PC-3 (cell line): ENCODE measurements around the gene CENPT. TPM values are rescaled to one million over a fixed set of nuclear protein-coding genes. Genes with fewer than 3 reads are reported as not detected.
A peak's percentile ranks its signal among the peaks of the same experiment; 100 is the strongest.

Experiments used
- ATAC-seq: fragments of 200-7000 bp; cut with Tn5 transposase; 2 replicates; pipeline ENCODE4 v1.9.1; 2020; ENCODE audit warnings: mild to moderate bottlenecking, moderate library complexity
- Bru-seq: library from RNA; stranded (reverse); fragments of 400-500 nt; gene quantifications from one replicate; lab custom pipeline; 2021; lab: Mats Ljungman, UMichigan
- BruChase-seq, 2 experiments: library from RNA; stranded (reverse); fragments of 400-500 nt; gene quantifications; one replicate each; lab custom pipeline; 2021; lab: Mats Ljungman, UMichigan
- BruUV-seq: library from RNA; stranded (reverse); fragments of 400-500 nt; replicated peaks from 2 replicates; lab custom pipeline; 2021; lab: Mats Ljungman, UMichigan
- CTCF ChIA-PET: fragments of 300-600 bp; sonication (Branson Sonifier 250); formaldehyde crosslinking; loops from one replicate; lab custom pipeline; 2022; ENCODE audit warnings: antibody characterized with exemption; lab: Charles Lee
- POLR2A ChIA-PET: fragments of 300-600 bp; sonication (Branson Sonifier 250); formaldehyde crosslinking; loops from one replicate; lab custom pipeline; 2022; ENCODE audit warnings: antibody characterized with exemption; ENCODE audit not compliant: unreplicated experiment; lab: Charles Lee
- DNase-seq: peaks from one replicate; pipeline ENCODE4 v3.0.0-alpha.2; 2015
- H2AFZ ChIP-seq: fragments of 300-600 bp; sonication (generic); 2 replicates; pipeline ENCODE4 v1.6.0; 2016; ENCODE audit warnings: antibody characterized with exemption, low read length
- H3F3A ChIP-seq: fragments of 300-600 bp; sonication (generic); one replicate; pipeline ENCODE4 v1.6.0; 2017; ENCODE audit warnings: antibody characterized with exemption, low read length, control low read depth, mild to moderate bottlenecking; ENCODE audit not compliant: unreplicated experiment
- H3K27ac ChIP-seq: fragments of 300-600 bp; sonication (generic); 2 replicates; pipeline ENCODE4 v1.5.1; 2016; ENCODE audit warnings: mild to moderate bottlenecking, low read length
- H3K27me3 ChIP-seq: fragments of 300-600 bp; sonication (generic); 2 replicates; pipeline ENCODE4 v1.6.1; 2016; ENCODE audit warnings: low read length, mixed read lengths
- H3K36me3 ChIP-seq: fragments of 300-600 bp; sonication (generic); 2 replicates; pipeline ENCODE4 v1.6.1; 2016; ENCODE audit warnings: low read depth, mixed run types, low read length, mixed read lengths
- H3K4me1 ChIP-seq: fragments of 300-600 bp; sonication (generic); 2 replicates; pipeline ENCODE4 v1.5.1; 2016; ENCODE audit warnings: low read length; ENCODE audit not compliant: insufficient read depth
- H3K4me2 ChIP-seq: fragments of 300-600 bp; sonication (generic); 2 replicates; pipeline ENCODE4 v1.6.0; 2016; ENCODE audit warnings: low read length
- H3K4me3 ChIP-seq: fragments of 300-600 bp; sonication (generic); 2 replicates; pipeline ENCODE4 v1.5.1; 2016; ENCODE audit warnings: mild to moderate bottlenecking, low read length, mixed read lengths
- H3K79me2 ChIP-seq: fragments of 300-600 bp; sonication (generic); 2 replicates; pipeline ENCODE4 v1.6.1; 2017; ENCODE audit warnings: low read length, mixed read lengths
- H3K9ac ChIP-seq: fragments of 300-600 bp; sonication (generic); 2 replicates; pipeline ENCODE4 v1.6.0; 2016; ENCODE audit warnings: mild to moderate bottlenecking, low read length
- H3K9me2 ChIP-seq: fragments of 300-600 bp; sonication (generic); replicated peaks from 2 replicates; pipeline ENCODE4 v1.6.1; 2016; ENCODE audit warnings: mixed run types, low read length, mixed read lengths
- H3K9me3 ChIP-seq: fragments of 300-600 bp; sonication (generic); 2 replicates; pipeline ENCODE4 v1.6.1; 2016; ENCODE audit warnings: low read length, mixed read lengths
- H4K20me1 ChIP-seq: fragments of 300-600 bp; sonication (generic); 2 replicates; pipeline ENCODE4 v1.6.1; 2016; ENCODE audit warnings: low read length, mixed read lengths
- EZH2 ChIP-seq: fragments of 300-600 bp; sonication (generic); IDR thresholded peaks from one replicate; pipeline ENCODE4 v1.6.1; 2017; ENCODE audit warnings: antibody characterized with exemption, mild to moderate bottlenecking, low read length; ENCODE audit not compliant: unreplicated experiment
- EZH2phosphoT487 ChIP-seq: fragments of 300-600 bp; sonication (generic); IDR thresholded peaks from 2 replicates; pipeline ENCODE4 v1.6.1; 2018; ENCODE audit warnings: mild to moderate bottlenecking, antibody characterized with exemption, low read length, borderline replicate concordance
- intact Hi-C: fragments of 100-400 bp; cut with micrococcal nuclease; formaldehyde crosslinking; loops from 2 replicates; pipeline ENCODE4 v1.9.0; 2023
- long read RNA-seq: library from polyadenylated mRNA; unstranded; transcript quantifications from one replicate; pipeline ENCODE4 v2.0.0, GENCODE V29; 2021; ENCODE audit not compliant: unreplicated experiment
- total RNA-seq: library from RNA; depleted of rRNA; stranded (reverse); fragments of >200 nt; gene quantifications from 2 replicates; pipeline ENCODE4 v1.2.3, GENCODE V29; 2014; rRNA removed
- TF ChIP-seq, protein P1 (sequence below): fragments of 300-600 bp; sonication (generic); conservative IDR thresholded peaks from 2 replicates; pipeline ENCODE4 v1.5.1; 2017; ENCODE audit warnings: antibody characterized with exemption, low read depth, mild to moderate bottlenecking, low read length

Gene CENPT
- total RNA-seq = 31.8 and 35.1 TPM in 2 replicates
- percentile 47 among the genes with signal in this experiment for Bru-seq, nascent RNA
- percentile 66 among the genes with signal in this experiment for BruChase-seq, experiment 1, labeled RNA remaining after a 6-hour chase
- BruChase-seq, experiment 2, labeled RNA remaining after a 2-hour chase = percentile 55 among the genes with signal in this experiment
- long read RNA-seq, transcript CENPT-218 (12 exons, 2,133 nt) = major isoform, 25 of 88 reads
- long read RNA-seq, partial matches to known transcripts = 32 of 88 reads
- long read RNA-seq, other reads (novel, unspliced or antisense) = 26 of 88 reads

DNA sequence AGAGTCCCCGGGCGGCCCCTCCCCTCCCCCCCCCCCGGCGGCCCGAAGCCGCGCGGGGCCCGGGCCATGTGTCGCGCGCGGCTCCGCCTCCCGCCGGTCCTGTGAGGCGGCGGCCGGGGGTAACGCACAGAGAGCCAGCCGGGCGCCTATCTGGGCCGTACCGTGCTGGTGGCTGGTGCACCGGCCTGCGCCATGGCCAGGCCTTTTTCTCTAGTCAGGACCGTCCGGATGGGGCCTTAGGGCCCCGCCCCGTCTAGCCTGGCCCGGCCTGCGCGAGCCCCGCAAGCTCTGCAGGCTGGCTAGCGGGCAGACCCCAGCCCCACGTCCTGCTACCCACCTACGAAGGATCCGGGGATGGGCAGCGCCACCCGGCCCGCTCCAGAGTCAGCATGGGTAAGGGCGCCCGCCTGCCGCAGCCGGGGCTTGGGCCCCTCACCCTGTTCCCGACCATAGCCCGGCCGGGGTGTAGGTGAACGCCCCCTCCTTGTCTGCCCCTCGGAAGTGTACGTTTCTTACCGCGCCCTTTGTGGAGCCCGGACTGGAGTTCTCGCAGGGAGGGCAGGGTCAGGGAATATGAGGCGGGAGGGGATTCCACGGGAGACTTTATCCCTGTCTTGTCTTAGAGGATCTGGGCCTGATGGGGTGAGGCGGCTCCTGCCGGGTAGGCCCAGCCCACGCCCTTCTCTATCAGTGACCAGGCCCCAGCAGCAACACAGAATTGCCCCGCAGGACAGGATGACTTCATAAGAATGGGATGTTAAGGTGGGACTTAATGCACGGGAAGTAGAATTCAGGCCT is at the start of gene CENPT:
CENPT (minus strand) TSS at position 630 of the 798 bp plus-strand sequence. CDS start 13,834 bp downstream, outside the sequence.
- intact Hi-C loops = loop anchor here (2.0 kb wide), 1 partner anchor 14 kb away; no protein-coding TSS in a partner anchor
- peak within 1 kb of the TSS; percentile 98 for H3K4me3 ChIP-seq
- peak within 1 kb of the TSS; percentile 90 for H3K4me2 ChIP-seq
- H2AFZ ChIP-seq = peak within 1 kb of the TSS; percentile 73
- no peaks in the 10 kb centered on the region for H3K9me3 ChIP-seq
- peaks cover 33% of the 10 kb centered on the region for H3K4me1 ChIP-seq
- ATAC-seq (peak; percentile 47), DNase-seq (peak; percentile 64)
- TF ChIP-seq EZH2 = no peak
- TF ChIP-seq EZH2phosphoT487 = no peak
- TF ChIP-seq, protein P1, sequence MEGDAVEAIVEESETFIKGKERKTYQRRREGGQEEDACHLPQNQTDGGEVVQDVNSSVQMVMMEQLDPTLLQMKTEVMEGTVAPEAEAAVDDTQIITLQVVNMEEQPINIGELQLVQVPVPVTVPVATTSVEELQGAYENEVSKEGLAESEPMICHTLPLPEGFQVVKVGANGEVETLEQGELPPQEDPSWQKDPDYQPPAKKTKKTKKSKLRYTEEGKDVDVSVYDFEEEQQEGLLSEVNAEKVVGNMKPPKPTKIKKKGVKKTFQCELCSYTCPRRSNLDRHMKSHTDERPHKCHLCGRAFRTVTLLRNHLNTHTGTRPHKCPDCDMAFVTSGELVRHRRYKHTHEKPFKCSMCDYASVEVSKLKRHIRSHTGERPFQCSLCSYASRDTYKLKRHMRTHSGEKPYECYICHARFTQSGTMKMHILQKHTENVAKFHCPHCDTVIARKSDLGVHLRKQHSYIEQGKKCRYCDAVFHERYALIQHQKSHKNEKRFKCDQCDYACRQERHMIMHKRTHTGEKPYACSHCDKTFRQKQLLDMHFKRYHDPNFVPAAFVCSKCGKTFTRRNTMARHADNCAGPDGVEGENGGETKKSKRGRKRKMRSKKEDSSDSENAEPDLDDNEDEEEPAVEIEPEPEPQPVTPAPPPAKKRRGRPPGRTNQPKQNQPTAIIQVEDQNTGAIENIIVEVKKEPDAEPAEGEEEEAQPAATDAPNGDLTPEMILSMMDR = no peak
- ChIA-PET POLR2A (no interaction called here), CTCF (no interaction called here)
- H3K9ac ChIP-seq = peak within 1 kb of the TSS; percentile 100
- H3K36me3 ChIP-seq = no peaks in the 10 kb centered on the region
- peak within 1 kb of the TSS; percentile 81 for H3K27ac ChIP-seq
- H3F3A ChIP-seq = no peaks in the 10 kb centered on the region
- H3K79me2 ChIP-seq = peaks cover 91% of the 10 kb centered on the region
- H3K9me2 ChIP-seq = no peaks in the 10 kb centered on the region
- no peaks in the 10 kb centered on the region for H3K27me3 ChIP-seq
- no TSS peak for BruUV-seq
- H4K20me1 ChIP-seq = peaks cover 14% of the 10 kb centered on the region; the same call in 1 of the 2 replicates

GRCh38 chr16:67897231-67897630 is 49.7 kb upstream of the CENPT start:
- no peak for ATAC-seq
- H3K27me3 ChIP-seq = no peaks in the 10 kb centered on the region
- H3K9ac ChIP-seq = no peak overlapping the region
- H3K9me2 ChIP-seq = no peaks in the 10 kb centered on the region
- POLR2A ChIA-PET = interaction anchor here (0.7 kb wide), 1 partner anchor 845 kb away, joined by 5 read pairs; no protein-coding TSS in a partner anchor
- no peak for DNase-seq
- BruUV-seq = no TSS peak
- H2AFZ ChIP-seq = no peak overlapping the region
- intact Hi-C loops = no loop called here
- H3K4me1 ChIP-seq = peaks cover 12% of the 10 kb centered on the region
- no peaks in the 10 kb centered on the region for H3K9me3 ChIP-seq
- peaks cover 45% of the 10 kb centered on the region for H3K79me2 ChIP-seq
- no peak overlapping the region for H3K4me2 ChIP-seq
- no peak overlapping the region for H3K27ac ChIP-seq
- H4K20me1 ChIP-seq = no peaks in the 10 kb centered on the region
- TF ChIP-seq EZH2 (no peak), EZH2phosphoT487 (no peak)
- TF ChIP-seq, protein P1 = no peak
- H3K4me3 ChIP-seq = no peak overlapping the region
- no peaks in the 10 kb centered on the region for H3K36me3 ChIP-seq
- CTCF ChIA-PET = no interaction called here
- H3F3A ChIP-seq = no peaks in the 10 kb centered on the region
